Measurements from ENCODE around the gene ZBTB7C. TPM values are rescaled to one million over a fixed set of nuclear protein-coding genes. Genes with fewer than 3 reads are reported as not detected.
A peak's percentile ranks its signal among the peaks of the same experiment; 100 is the strongest.

The ZBTB7C gene
- polyA plus RNA-seq, 1 donor, result 12.8 TPM

GRCh38 chr18:48122816-48123215, 286.4 kb downstream of the ZBTB7C start:
- DNase-seq, result no peak

GRCh38 chr18:48122376-48122775, 286.8 kb downstream of the ZBTB7C start:
- no peak for DNase-seq

GRCh38 chr18:48121752-48122151, 287.4 kb downstream of the ZBTB7C start:
- DNase-seq, result no peak

- no peak for DNase-seq
Observed at GRCh38 chr18:48119204-48119603, 290.0 kb downstream of the ZBTB7C start.

GRCh38 chr18:48116873-48117630, 292.1 kb downstream of the ZBTB7C start:
- no peak for DNase-seq

- DNase-seq, result no peak
Observed at GRCh38 chr18:48116017-48116416, 293.2 kb downstream of the ZBTB7C start.

- no peak for DNase-seq
Observed at GRCh38 chr18:48113691-48114090, 295.5 kb downstream of the ZBTB7C start.

GRCh38 chr18:48111587-48111986, 297.6 kb downstream of the ZBTB7C start:
- no peak for DNase-seq

GRCh38 chr18:48110797-48111196, 298.4 kb downstream of the ZBTB7C start:
- no peak for DNase-seq

GRCh38 chr18:48109961-48110493, 299.2 kb downstream of the ZBTB7C start:
- DNase-seq, result no peak

- no peak for DNase-seq
Observed at GRCh38 chr18:48108136-48108535, 301.0 kb downstream of the ZBTB7C start.

GRCh38 chr18:48106976-48107781, 302.0 kb downstream of the ZBTB7C start:
- peak; percentile 33 for DNase-seq

GRCh38 chr18:48106498-48106897, 302.7 kb downstream of the ZBTB7C start:
- no peak for DNase-seq

GRCh38 chr18:48105317-48105716, 303.9 kb downstream of the ZBTB7C start:
- DNase-seq, result no peak

GRCh38 chr18:48104705-48105104, 304.5 kb downstream of the ZBTB7C start:
- no peak for DNase-seq

GRCh38 chr18:48100651-48101165, 308.5 kb downstream of the ZBTB7C start:
- DNase-seq, result peak; percentile 78

- peak; percentile 61 for DNase-seq
Observed at GRCh38 chr18:48100165-48100575, 309.0 kb downstream of the ZBTB7C start.

GRCh38 chr18:48099481-48100164, 309.6 kb downstream of the ZBTB7C start:
- no peak for DNase-seq

- DNase-seq, result no peak
Observed at GRCh38 chr18:48098538-48098937, 310.6 kb downstream of the ZBTB7C start.

- DNase-seq, result no peak
Observed at GRCh38 chr18:48098007-48098406, 311.2 kb downstream of the ZBTB7C start.

GRCh38 chr18:48095726-48096125, 313.5 kb downstream of the ZBTB7C start:
- no peak for DNase-seq

- no peak for DNase-seq
Observed at GRCh38 chr18:48093104-48093503, 316.1 kb downstream of the ZBTB7C start.
